CD4-positive, CD25-positive, alpha-beta regulatory T cell (primary cell): Measurements from ENCODE around the gene C4orf54. TPM values are rescaled to one million over a fixed set of nuclear protein-coding genes. Genes with fewer than 3 reads are reported as not detected.

ENCODE experiments used
- ATAC-seq, 2 donors: fragments of 150-1000 bp; cut with Tn5 transposase; one replicate each; pipeline ENCODE4 v1.10.0; 2021; ENCODE audit warnings: low read depth in 2 of 2, moderate number of reproducible peaks in 2 of 2, moderate library complexity in 1 of 2
- DNase-seq, 3 donors: peaks; one replicate each; pipeline versions ENCODE4 v3.0.0 to v3.0.0-alpha.2; 2012 to 2022; ENCODE audit warnings: mixed read lengths in 1 of 3
- H3K27ac ChIP-seq: one replicate; pipeline ENCODE4 v1.7.0; 2013; ENCODE audit warnings: mild to moderate bottlenecking, low read length; ENCODE audit not compliant: insufficient read depth, poor library complexity, severe bottlenecking
- H3K27me3 ChIP-seq: one replicate; pipeline ENCODE4 v1.7.0; 2013; ENCODE audit warnings: low read length; ENCODE audit not compliant: control insufficient read depth, insufficient read depth
- H3K36me3 ChIP-seq: one replicate; pipeline ENCODE4 v1.7.0; 2013; ENCODE audit warnings: mild to moderate bottlenecking, low read length, moderate library complexity; ENCODE audit not compliant: control insufficient read depth, insufficient read depth
- H3K4me1 ChIP-seq: 2 replicates; pipeline ENCODE4 v1.7.0; 2013; ENCODE audit warnings: mild to moderate bottlenecking, low read length; ENCODE audit not compliant: insufficient read depth, control insufficient read depth, poor library complexity, severe bottlenecking
- H3K4me3 ChIP-seq: one replicate; pipeline ENCODE4 v1.7.0; 2013; ENCODE audit warnings: low read depth, mild to moderate bottlenecking, low read length, moderate library complexity
- H3K9me3 ChIP-seq, 2 experiments: 1 replicate in 1 of 2; 2 replicates in 1 of 2; pipeline ENCODE4 v1.7.0; 2013; ENCODE audit warnings: low read length in 2 of 2, mild to moderate bottlenecking in 1 of 2, moderate library complexity in 1 of 2; ENCODE audit not compliant: control insufficient read depth in 2 of 2
- H3K27ac Mint-ChIP-seq, 3 donors: one replicate each; pipeline ENCODE4 v1.8.0; 2020 to 2022; ENCODE audit warnings: mild to moderate bottlenecking in 3 of 3, mixed read lengths in 3 of 3, moderate library complexity in 2 of 3
- H3K27me3 Mint-ChIP-seq: one replicate; pipeline ENCODE4 v1.8.0; 2022; ENCODE audit warnings: mild to moderate bottlenecking, mixed read lengths
- H3K36me3 Mint-ChIP-seq: one replicate; pipeline ENCODE4 v1.8.0; 2020; ENCODE audit warnings: mixed read lengths
- H3K4me1 Mint-ChIP-seq, 4 donors: one replicate each; pipeline ENCODE4 v1.8.0; 2020 to 2022; ENCODE audit warnings: mixed read lengths in 4 of 4, mild to moderate bottlenecking in 1 of 4
- H3K4me3 Mint-ChIP-seq, 4 donors: one replicate each; pipeline ENCODE4 v1.8.0; 2020 to 2022; ENCODE audit warnings: mild to moderate bottlenecking in 4 of 4, mixed read lengths in 4 of 4, moderate library complexity in 3 of 4
- H3K9me3 Mint-ChIP-seq, 7 donors: one replicate each; pipeline ENCODE4 v1.8.0; 2020 to 2022; ENCODE audit warnings: mixed read lengths in 7 of 7, mild to moderate bottlenecking in 3 of 7, moderate library complexity in 2 of 7
- polyA plus RNA-seq, 4 donors: library from polyadenylated mRNA; unstranded; fragments of 300-500 nt; fragmentation: Illumina TruSeq; gene quantifications; one replicate each; pipeline ENCODE4 v1.2.3, GENCODE V29; 2021
- total RNA-seq: library from RNA; stranded (reverse); gene quantifications from one replicate; pipeline ENCODE4 v1.2.3, GENCODE V29; 2022

Gene C4orf54
- total and polyA plus RNA-seq, 5 donors from 2014 or later, result not detected

DNA sequence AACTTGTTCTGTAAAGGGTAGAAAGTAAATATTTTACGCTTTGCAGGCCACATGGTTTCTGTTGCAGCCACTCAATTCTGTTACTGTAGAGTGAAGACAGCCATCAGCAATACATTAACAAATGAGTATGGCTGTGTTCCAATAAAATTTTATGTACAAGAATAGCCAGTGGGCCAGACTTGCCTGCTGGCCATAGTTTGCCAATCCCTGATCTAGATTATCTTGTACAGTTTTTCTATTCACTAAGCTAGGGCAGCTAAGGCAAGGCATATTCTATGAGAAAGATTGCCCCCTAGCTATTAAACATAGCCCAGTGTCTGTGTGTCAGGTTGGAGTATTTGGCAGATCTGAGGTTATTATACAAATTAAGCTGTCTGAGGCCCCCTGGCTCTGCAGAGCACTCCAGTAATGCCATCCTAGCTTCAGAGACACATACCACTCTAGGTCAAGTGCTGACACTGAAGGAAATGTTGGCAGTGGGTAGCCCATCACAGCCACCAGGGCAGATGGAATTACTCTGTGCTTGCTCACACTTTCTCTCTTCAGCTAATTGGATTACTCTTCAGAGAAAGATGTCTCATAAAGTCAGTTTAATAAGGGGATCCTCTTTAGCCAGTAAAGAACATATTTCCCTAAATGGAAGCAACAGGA, 42.3 kb downstream of the C4orf54 start:
- Histone ChIP-seq H3K27me3 (peaks cover 11% of the 10 kb centered on the region), H3K9me3 (no peaks in the 10 kb centered on the region)
- DNase-seq, result no peak

DNA sequence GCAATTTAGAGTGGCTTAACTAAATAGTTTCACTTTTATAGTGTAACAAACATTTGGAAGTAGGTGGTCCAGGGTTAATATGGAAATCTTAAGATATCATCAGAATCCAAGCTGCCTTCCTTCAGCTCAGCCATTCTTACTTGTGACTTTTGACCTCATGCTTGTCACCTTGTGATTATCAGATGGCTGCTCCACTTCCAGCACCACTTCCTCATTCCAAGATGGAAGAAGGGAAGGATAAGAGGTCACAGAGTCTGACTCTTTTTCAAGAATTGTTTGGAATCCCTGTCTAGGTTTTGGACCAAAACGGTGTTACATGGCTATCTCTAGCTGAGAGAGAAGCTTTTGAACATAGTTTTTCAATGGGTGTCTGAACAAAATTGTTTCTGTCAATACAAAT, 43.1 kb downstream of the C4orf54 start:
- Mint-ChIP-seq H3K27me3 (peaks cover 4% of the 10 kb centered on the region), H3K36me3 (no peaks in the 10 kb centered on the region), H3K27ac (no peak overlapping the region), H3K9me3 (no peaks in the 10 kb centered on the region), H3K4me1 (no peaks in the 10 kb centered on the region), H3K4me3 (no peak overlapping the region)
- Histone ChIP-seq H3K27ac (no peak overlapping the region), H3K4me1 (no peaks in the 10 kb centered on the region), H3K4me3 (no peak overlapping the region), H3K9me3 (no peaks in the 10 kb centered on the region), H3K36me3 (no peaks in the 10 kb centered on the region), H3K27me3 (peaks cover 14% of the 10 kb centered on the region)
- ATAC-seq, result no peak
- DNase-seq, result no peak

More for the DNA sequence above, 42.3 kb downstream of the C4orf54 start:
- Mint-ChIP-seq H3K27ac (no peak overlapping the region), H3K4me3 (no peak overlapping the region), H3K9me3 (no peaks in the 10 kb centered on the region), H3K27me3 (peaks cover 9% of the 10 kb centered on the region), H3K36me3 (no peaks in the 10 kb centered on the region), H3K4me1 (no peaks in the 10 kb centered on the region)
- Histone ChIP-seq H3K4me3 (no peak overlapping the region), H3K4me1 (no peaks in the 10 kb centered on the region), H3K27ac (no peak overlapping the region), H3K36me3 (no peaks in the 10 kb centered on the region)
- no peak for ATAC-seq

- H3K4me1 Mint-ChIP-seq, result no peaks in the 10 kb centered on the region
- no peak overlapping the region for H3K27ac Mint-ChIP-seq
- Histone ChIP-seq H3K4me3 (no peak overlapping the region), H3K27me3 (peaks cover 14% of the 10 kb centered on the region), H3K36me3 (no peaks in the 10 kb centered on the region), H3K9me3 (no peaks in the 10 kb centered on the region), H3K27ac (no peak overlapping the region), H3K4me1 (no peaks in the 10 kb centered on the region)
- DNase-seq, result no peak
- H3K36me3 Mint-ChIP-seq, result no peaks in the 10 kb centered on the region
- no peaks in the 10 kb centered on the region for H3K9me3 Mint-ChIP-seq
- H3K27me3 Mint-ChIP-seq, result peaks cover 4% of the 10 kb centered on the region
- ATAC-seq, result no peak
- H3K4me3 Mint-ChIP-seq, result no peak overlapping the region
Observed at GRCh38 chr4:99612704-99613103, 44.9 kb downstream of the C4orf54 start.

- Histone ChIP-seq H3K9me3 (no peaks in the 10 kb centered on the region), H3K4me1 (no peaks in the 10 kb centered on the region), H3K27ac (no peak overlapping the region), H3K27me3 (peaks cover 14% of the 10 kb centered on the region), H3K4me3 (no peak overlapping the region), H3K36me3 (no peaks in the 10 kb centered on the region)
- H3K4me3 Mint-ChIP-seq, result no peak overlapping the region
- H3K9me3 Mint-ChIP-seq, result no peaks in the 10 kb centered on the region
- H3K27me3 Mint-ChIP-seq, result peaks cover 4% of the 10 kb centered on the region
- no peaks in the 10 kb centered on the region for H3K4me1 Mint-ChIP-seq
- H3K36me3 Mint-ChIP-seq, result no peaks in the 10 kb centered on the region
- no peak for ATAC-seq
- no peak for DNase-seq
- H3K27ac Mint-ChIP-seq, result no peak overlapping the region
Observed at GRCh38 chr4:99612281-99612680, 45.3 kb downstream of the C4orf54 start.

GRCh38 chr4:99610605-99611175, 46.9 kb downstream of the C4orf54 start:
- peaks cover 5% of the 10 kb centered on the region for H3K27me3 Mint-ChIP-seq

GRCh38 chr4:99608417-99608816, 49.2 kb downstream of the C4orf54 start:
- H3K36me3 ChIP-seq, result no peaks in the 10 kb centered on the region
- no peaks in the 10 kb centered on the region for H3K36me3 Mint-ChIP-seq
- no peaks in the 10 kb centered on the region for H3K4me1 ChIP-seq
- DNase-seq, result no peak
- no peak overlapping the region for H3K27ac Mint-ChIP-seq
- peaks cover 17% of the 10 kb centered on the region for H3K27me3 ChIP-seq
- no peak for ATAC-seq
- H3K4me1 Mint-ChIP-seq, result no peaks in the 10 kb centered on the region
- H3K4me3 ChIP-seq, result no peak overlapping the region
- peaks cover 16% of the 10 kb centered on the region for H3K27me3 Mint-ChIP-seq
- H3K27ac ChIP-seq, result no peak overlapping the region
- H3K4me3 Mint-ChIP-seq, result no peak overlapping the region
- H3K9me3 Mint-ChIP-seq, result no peaks in the 10 kb centered on the region
- no peaks in the 10 kb centered on the region for H3K9me3 ChIP-seq

More at GRCh38 chr4:99610605-99611175, 46.9 kb downstream of the C4orf54 start:
- H3K36me3 Mint-ChIP-seq, result no peaks in the 10 kb centered on the region
- Histone ChIP-seq H3K27ac (no peak overlapping the region), H3K36me3 (no peaks in the 10 kb centered on the region), H3K9me3 (no peaks in the 10 kb centered on the region), H3K27me3 (peaks cover 14% of the 10 kb centered on the region), H3K4me1 (no peaks in the 10 kb centered on the region), H3K4me3 (no peak overlapping the region)
- DNase-seq (no peak), ATAC-seq (no peak)
- H3K4me3 Mint-ChIP-seq, result no peak overlapping the region
- no peaks in the 10 kb centered on the region for H3K9me3 Mint-ChIP-seq
- H3K4me1 Mint-ChIP-seq, result no peaks in the 10 kb centered on the region
- H3K27ac Mint-ChIP-seq, result peak overlapping the region in 1 of 3 donors; percentile 32

Other genes with a start within 250 kb of the C4orf54 start
- not detected for gene ADH7, start 222.5 kb downstream of the C4orf54 start, total RNA-seq
- not detected for gene ADH7, start 222.5 kb downstream of the C4orf54 start, polyA plus RNA-seq
- not detected for gene C4orf17, start 146.8 kb downstream of the C4orf54 start, total RNA-seq
- not detected for gene C4orf17, start 146.8 kb downstream of the C4orf54 start, polyA plus RNA-seq
- gene TRMT10A, start 93.8 kb downstream of the C4orf54 start, total RNA-seq, result 2.6 TPM
- gene TRMT10A, start 93.8 kb downstream of the C4orf54 start, polyA plus RNA-seq, result 1 to 10 TPM; 2.9 to 5.7 (median 4.1) TPM
- gene MTTP, start 83.0 kb downstream of the C4orf54 start, total RNA-seq, result not detected
- not detected for gene MTTP, start 83.0 kb downstream of the C4orf54 start, polyA plus RNA-seq
- gene DAPP1, start 159.0 kb upstream of the C4orf54 start, total RNA-seq, result 29.8 TPM
- gene DAPP1, start 159.0 kb upstream of the C4orf54 start, polyA plus RNA-seq, result 10 to 100 TPM; 25.0 to 42.8 (median 31.7) TPM
- 17.0 TPM for gene LAMTOR3, start 236.6 kb upstream of the C4orf54 start, total RNA-seq
- gene LAMTOR3, start 236.6 kb upstream of the C4orf54 start, polyA plus RNA-seq, result 10 to 100 TPM; 32.5 to 41.5 (median 34.1) TPM